Muscle of leg (tissue), 9 donors: ENCODE data around the gene RIN3. TPM values are rescaled to one million over a fixed set of nuclear protein-coding genes. Genes with fewer than 3 reads are reported as not detected.

Experiments
- polyA plus RNA-seq, 8 donors: library from polyadenylated mRNA; unstranded; fragments of 120-200 nt; gene quantifications; one replicate each; pipeline versions ENCODE4 v1.2.1 to v1.2.3, GENCODE V29; 2013; ENCODE audit warnings: inconsistent platforms in 1 of 8, low replicate concordance in 1 of 8; ENCODE audit not compliant: insufficient read length in 8 of 8, insufficient read depth in 1 of 8
- total RNA-seq: library from RNA; stranded (reverse); fragments of 120-200 nt; gene quantifications from one replicate; pipeline ENCODE4 v1.2.4, GENCODE V29; 2013

The RIN3 gene
- total and polyA plus RNA-seq, 9 donors = 4.3 to 18.2 (median 14.0) TPM

Other genes starting within 250 kb of the RIN3 start
- gene SLC24A4, start 190.6 kb upstream of the RIN3 start, total RNA-seq = 1.8 TPM
- gene SLC24A4, start 190.6 kb upstream of the RIN3 start, polyA plus RNA-seq = 1 to 10 TPM; 1.8 to 6.6 (median 3.6) TPM
- gene LGMN, start 234.8 kb downstream of the RIN3 start, total RNA-seq = 91.9 TPM
- 100 to 1,000 TPM in 2 of 8 donors, 10 to 100 TPM in 6; 60.1 to 104 (median 89.1) TPM for gene LGMN, start 234.8 kb downstream of the RIN3 start, polyA plus RNA-seq